HFFc6 (cell line): ENCODE results near the gene PLD1. TPM values are rescaled to one million over a fixed set of nuclear protein-coding genes. Genes with fewer than 3 reads are reported as not detected.

Experiments used
- DNase-seq: peaks from one replicate; pipeline ENCODE4 v3.0.0-alpha.2; 2018
- H3K27ac Mint-ChIP-seq: 2 replicates; pipeline ENCODE4 v1.8.0; 2020; ENCODE audit warnings: mild to moderate bottlenecking, mixed read lengths
- H3K27me3 Mint-ChIP-seq: 2 replicates; pipeline ENCODE4 v1.8.0; 2021; ENCODE audit warnings: mild to moderate bottlenecking, moderate library complexity, mixed read lengths; ENCODE audit not compliant: insufficient read depth
- H3K36me3 Mint-ChIP-seq: 2 replicates; pipeline ENCODE4 v1.8.0; 2021; ENCODE audit warnings: low read depth, mixed read lengths
- H3K4me1 Mint-ChIP-seq: 2 replicates; pipeline ENCODE4 v1.8.0; 2020; ENCODE audit warnings: low read depth, mixed read lengths
- H3K4me3 Mint-ChIP-seq: 2 replicates; pipeline ENCODE4 v1.8.0; 2020; ENCODE audit warnings: mild to moderate bottlenecking, moderate library complexity, mixed read lengths
- H3K9me3 Mint-ChIP-seq: 2 replicates; pipeline ENCODE4 v1.8.0; 2020; ENCODE audit warnings: mild to moderate bottlenecking, mixed read lengths
- total RNA-seq, 6 experiments: library from RNA; stranded (reverse); fragmentation: NEBNext Ultra II Directional; extraction: Animal tissue kit (Norgen Biotek cat#: 25700); gene quantifications; 2 replicates in 1 of 6; 3 replicates in 5 of 6; pipeline ENCODE4 v1.2.3, GENCODE V29; 2021
- TF ChIP-seq, protein P1 (sequence below): fragments of 200-600 bp; sonication (generic); IDR thresholded peaks from 2 replicates; pipeline ENCODE4 v1.5.0; 2021; ENCODE audit warnings: antibody characterized with exemption, mild to moderate bottlenecking

Gene PLD1
- total RNA-seq, 6 experiments from 2014 or later, result 4.1 to 6.0 (median 5.3) TPM

DNA sequence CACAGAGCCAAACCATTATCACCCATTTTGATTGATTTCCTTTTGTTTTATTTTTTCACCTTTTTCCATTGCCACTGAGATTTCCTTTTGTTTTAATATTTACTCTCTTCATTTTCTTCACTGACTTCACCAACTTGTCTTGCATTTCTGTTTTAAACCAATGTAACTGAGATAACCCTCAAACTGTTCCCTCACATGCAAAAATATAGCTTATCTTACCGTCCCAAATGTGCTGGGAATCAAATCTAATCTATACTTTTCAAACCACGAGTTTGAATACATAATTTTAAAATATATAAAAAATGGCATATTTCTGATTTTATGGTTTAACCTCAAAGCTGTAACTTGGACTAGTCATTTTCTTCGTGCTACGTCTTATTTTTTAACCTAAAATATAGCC is 143.8 kb downstream of the PLD1 start:
- Mint-ChIP-seq H3K9me3 (no peaks in the 10 kb centered on the region), H3K36me3 (no peaks in the 10 kb centered on the region), H3K27me3 (no peaks in the 10 kb centered on the region; the same call in none of the 2 replicates), H3K27ac (no peak overlapping the region), H3K4me3 (no peak overlapping the region), H3K4me1 (no peaks in the 10 kb centered on the region)
- TF ChIP-seq, protein P1, sequence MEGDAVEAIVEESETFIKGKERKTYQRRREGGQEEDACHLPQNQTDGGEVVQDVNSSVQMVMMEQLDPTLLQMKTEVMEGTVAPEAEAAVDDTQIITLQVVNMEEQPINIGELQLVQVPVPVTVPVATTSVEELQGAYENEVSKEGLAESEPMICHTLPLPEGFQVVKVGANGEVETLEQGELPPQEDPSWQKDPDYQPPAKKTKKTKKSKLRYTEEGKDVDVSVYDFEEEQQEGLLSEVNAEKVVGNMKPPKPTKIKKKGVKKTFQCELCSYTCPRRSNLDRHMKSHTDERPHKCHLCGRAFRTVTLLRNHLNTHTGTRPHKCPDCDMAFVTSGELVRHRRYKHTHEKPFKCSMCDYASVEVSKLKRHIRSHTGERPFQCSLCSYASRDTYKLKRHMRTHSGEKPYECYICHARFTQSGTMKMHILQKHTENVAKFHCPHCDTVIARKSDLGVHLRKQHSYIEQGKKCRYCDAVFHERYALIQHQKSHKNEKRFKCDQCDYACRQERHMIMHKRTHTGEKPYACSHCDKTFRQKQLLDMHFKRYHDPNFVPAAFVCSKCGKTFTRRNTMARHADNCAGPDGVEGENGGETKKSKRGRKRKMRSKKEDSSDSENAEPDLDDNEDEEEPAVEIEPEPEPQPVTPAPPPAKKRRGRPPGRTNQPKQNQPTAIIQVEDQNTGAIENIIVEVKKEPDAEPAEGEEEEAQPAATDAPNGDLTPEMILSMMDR, result no peak
- DNase-seq, result no peak

DNA sequence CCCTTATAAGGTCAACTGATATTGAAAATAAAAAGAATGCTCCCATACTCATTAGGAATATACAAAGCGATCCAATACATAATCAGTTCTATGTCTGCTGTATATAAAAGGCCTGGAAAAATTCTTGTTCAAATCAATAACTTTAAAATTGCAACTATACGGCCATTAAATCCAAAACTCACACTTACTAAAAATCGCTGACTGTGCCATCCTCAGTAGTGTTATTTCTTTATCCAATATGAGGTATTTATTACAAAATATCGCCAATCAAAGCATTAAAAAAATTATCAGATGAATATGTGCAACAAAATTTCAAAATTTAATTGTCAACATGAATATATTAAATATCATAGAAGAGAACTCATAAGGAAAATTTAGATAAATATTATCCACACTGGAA is 146.5 kb downstream of the PLD1 start:
- H3K4me3 Mint-ChIP-seq, result no peak overlapping the region
- DNase-seq, result no peak
- no peaks in the 10 kb centered on the region for H3K36me3 Mint-ChIP-seq
- peaks cover 6% of the 10 kb centered on the region; the same call in 1 of the 2 replicates for H3K4me1 Mint-ChIP-seq
- H3K27me3 Mint-ChIP-seq, result no peaks in the 10 kb centered on the region; the same call in none of the 2 replicates
- TF ChIP-seq, protein P1, result no peak
- no peak overlapping the region for H3K27ac Mint-ChIP-seq
- H3K9me3 Mint-ChIP-seq, result no peaks in the 10 kb centered on the region

DNA sequence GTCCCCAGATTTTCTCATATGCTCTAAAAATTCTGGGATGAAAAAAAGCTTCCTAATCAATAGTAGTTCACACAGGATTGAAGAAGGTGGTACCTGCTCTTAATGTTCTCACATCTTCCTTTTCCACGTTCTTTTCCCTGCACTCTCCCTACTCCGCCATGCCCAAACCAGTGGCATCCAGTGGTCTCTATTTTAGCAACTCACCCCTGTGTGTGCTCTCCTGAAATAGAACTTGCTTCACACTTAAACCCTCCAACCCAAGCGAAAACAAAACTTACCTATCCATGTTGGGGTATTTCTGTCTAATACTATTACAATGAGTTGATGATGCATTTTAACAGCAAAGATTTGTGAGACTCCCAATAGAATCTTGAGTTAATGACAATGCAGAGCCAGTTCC is 148.8 kb downstream of the PLD1 start:
- DNase-seq, result no peak
- TF ChIP-seq, protein P1, result no peak
- no peak overlapping the region for H3K27ac Mint-ChIP-seq
- H3K27me3 Mint-ChIP-seq, result no peaks in the 10 kb centered on the region; the same call in 1 of the 2 replicates
- H3K4me1 Mint-ChIP-seq, result peaks cover 11% of the 10 kb centered on the region; the same call in 1 of the 2 replicates
- H3K36me3 Mint-ChIP-seq, result no peaks in the 10 kb centered on the region
- H3K9me3 Mint-ChIP-seq, result no peaks in the 10 kb centered on the region
- H3K4me3 Mint-ChIP-seq, result no peak overlapping the region

DNA sequence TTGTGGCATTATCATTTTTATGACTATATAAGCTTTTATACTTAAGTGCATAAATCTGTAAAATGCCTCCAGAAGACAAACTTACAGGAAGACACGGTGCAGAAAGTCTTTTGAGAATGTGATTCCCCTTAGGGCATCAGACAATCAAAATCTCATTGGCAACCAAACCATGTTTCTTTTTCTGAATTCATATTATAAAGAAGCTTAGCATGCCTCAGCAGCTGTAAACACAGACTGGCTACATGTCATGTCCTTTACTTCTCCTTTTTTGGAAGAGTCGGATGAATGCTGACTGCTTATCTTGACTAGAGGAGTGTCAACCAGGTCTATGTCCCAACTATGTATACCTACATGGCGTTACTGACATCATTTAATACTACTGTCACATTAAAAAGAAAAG is 150.1 kb downstream of the PLD1 start:
- TF ChIP-seq, protein P1, result no peak
- Mint-ChIP-seq H3K9me3 (no peaks in the 10 kb centered on the region), H3K27me3 (no peaks in the 10 kb centered on the region; the same call in 1 of the 2 replicates), H3K27ac (no peak overlapping the region), H3K4me3 (no peak overlapping the region), H3K4me1 (peaks cover 11% of the 10 kb centered on the region; the same call in 1 of the 2 replicates), H3K36me3 (no peaks in the 10 kb centered on the region)
- DNase-seq, result no peak

DNA sequence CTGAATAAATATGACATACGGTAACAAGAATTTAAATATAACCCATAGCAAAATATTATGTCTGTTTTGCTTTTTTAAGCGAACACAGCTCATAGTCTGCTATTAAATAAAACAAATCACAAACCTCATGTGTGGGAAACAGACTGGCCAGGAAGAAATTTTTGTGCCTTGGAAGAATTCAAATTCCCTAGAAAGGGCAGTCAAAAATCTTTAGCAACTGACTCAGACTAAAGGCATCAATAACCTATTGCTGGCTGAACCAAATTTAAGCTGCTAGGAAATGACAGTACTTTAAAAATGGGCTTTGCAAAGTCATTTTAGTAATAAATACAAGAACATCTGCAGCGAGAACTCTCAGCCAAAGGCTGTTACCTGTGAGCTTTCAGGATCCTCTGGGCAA is 151.4 kb downstream of the PLD1 start:
- H3K4me1 Mint-ChIP-seq, result peaks cover 18% of the 10 kb centered on the region
- H3K27me3 Mint-ChIP-seq, result no peaks in the 10 kb centered on the region; the same call in 1 of the 2 replicates
- H3K9me3 Mint-ChIP-seq, result no peaks in the 10 kb centered on the region
- H3K36me3 Mint-ChIP-seq, result no peaks in the 10 kb centered on the region
- no peak overlapping the region for H3K27ac Mint-ChIP-seq
- TF ChIP-seq, protein P1, result no peak
- DNase-seq, result no peak
- no peak overlapping the region for H3K4me3 Mint-ChIP-seq

DNA sequence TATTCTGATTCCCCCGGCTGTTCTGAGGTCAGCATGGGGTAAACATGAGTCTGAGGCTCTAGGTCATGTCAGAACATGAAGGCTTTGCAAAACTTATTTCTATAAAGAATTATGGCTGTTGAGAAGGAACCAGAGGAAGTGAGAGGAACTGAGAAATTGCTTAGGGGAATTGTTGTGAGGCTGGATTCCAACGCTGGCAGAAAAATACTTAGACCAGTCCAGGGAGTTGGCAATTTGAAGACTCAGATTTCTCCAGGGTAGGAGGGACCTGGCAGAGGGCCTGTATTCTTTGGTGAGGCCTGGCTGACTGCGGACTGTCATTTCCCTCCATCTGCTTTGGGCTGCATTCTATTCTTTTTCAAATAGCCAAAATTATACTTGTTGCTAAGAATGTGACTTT is 155.5 kb downstream of the PLD1 start:
- Mint-ChIP-seq H3K4me1 (peaks cover 18% of the 10 kb centered on the region), H3K4me3 (no peak overlapping the region), H3K27me3 (no peaks in the 10 kb centered on the region), H3K27ac (no peak overlapping the region), H3K9me3 (no peaks in the 10 kb centered on the region), H3K36me3 (no peaks in the 10 kb centered on the region; the same call in 1 of the 2 replicates)
- DNase-seq, result no peak
- TF ChIP-seq, protein P1, result no peak
